Measurements from ENCODE around the gene SGMS1. TPM values are rescaled to one million over a fixed set of nuclear protein-coding genes. Genes with fewer than 3 reads are reported as not detected.
"Not testable (repeated sequence)": the region's sequence is repeated elsewhere in the genome, so short reads cannot be mapped to it uniquely, and the experiment has no call there.

The SGMS1 gene
- total and polyA plus RNA-seq, 7 donors: 3.5 to 81.3 (median 55.7) TPM

- Histone ChIP-seq H3K4me1 (no peaks in the 10 kb centered on the region), H3K9me3 (no peaks in the 10 kb centered on the region), H3K27me3 (no peaks in the 10 kb centered on the region), H3K27ac (no peak overlapping the region), H3K36me3 (no peaks in the 10 kb centered on the region), H3K4me3 (no peak overlapping the region)
- intact Hi-C loops (cut with DNase I): no loop called here
- 92 to 94% methylated on average over 7 of the region's 7 CpGs for WGBS, 2 donors
- no peak for DNase-seq
- no peak for TF ChIP-seq POLR2A (IDR thresholded peaks at IDR 0.05)
Measured at GRCh38 chr10:50272531-50272930, 351.2 kb downstream of the SGMS1 start.

- H3K9me3 ChIP-seq: no peaks in the 10 kb centered on the region
- H3K27me3 ChIP-seq: no peaks in the 10 kb centered on the region
- H3K36me3 ChIP-seq: no peaks in the 10 kb centered on the region
- no peaks in the 10 kb centered on the region for H3K4me1 ChIP-seq
- intact Hi-C loops (cut with DNase I): no loop called here
- no peak overlapping the region for H3K4me3 ChIP-seq
- WGBS, 2 donors: 72 to 84% methylated on average over 3 of the region's 3 CpGs
- TF ChIP-seq EP300 (IDR thresholded peaks at IDR 0.05): no peak
- no peak for TF ChIP-seq POLR2AphosphoS5 (IDR thresholded peaks at IDR 0.05)
- TF ChIP-seq CTCF (IDR thresholded peaks at IDR 0.05): no peak
- TF ChIP-seq POLR2A (IDR thresholded peaks at IDR 0.05): no peak
- DNase-seq: no peak
- no peak overlapping the region for H3K27ac ChIP-seq
Measured at GRCh38 chr10:50271564-50272250, 352.0 kb downstream of the SGMS1 start.

- not testable (repeated sequence) for DNase-seq
- WGBS, 2 donors: 87 to 90% methylated on average over 3 of the region's 3 CpGs
Measured at GRCh38 chr10:50267877-50268276, 355.9 kb downstream of the SGMS1 start.

GRCh38 chr10:50262625-50263024, 361.1 kb downstream of the SGMS1 start:
- intact Hi-C loops (cut with DNase I); H3K4me1 ChIP-seq; H3K27me3 ChIP-seq; H3K9me3 ChIP-seq; H3K4me3 ChIP-seq; DNase-seq; H3K27ac ChIP-seq; H3K36me3 ChIP-seq: not testable (repeated sequence)
- 67 to 88% methylated on average over 10 of the region's 10 CpGs for WGBS, 2 donors

More at GRCh38 chr10:50267877-50268276, 355.9 kb downstream of the SGMS1 start:
- H3K4me1 ChIP-seq; H3K4me3 ChIP-seq; H3K9me3 ChIP-seq; H3K27me3 ChIP-seq; intact Hi-C loops (cut with DNase I); H3K36me3 ChIP-seq; H3K27ac ChIP-seq: not testable (repeated sequence)

GRCh38 chr10:50260791-50261281, 362.9 kb downstream of the SGMS1 start:
- DNase-seq: no peak
- no peaks in the 10 kb centered on the region for H3K9me3 ChIP-seq
- H3K4me3 ChIP-seq: no peak overlapping the region
- TF ChIP-seq POLR2A (IDR thresholded peaks at IDR 0.05): no peak
- TF ChIP-seq CTCF (IDR thresholded peaks at IDR 0.05): no peak
- no peak for TF ChIP-seq POLR2AphosphoS5 (IDR thresholded peaks at IDR 0.05)
- no peak for TF ChIP-seq EP300 (IDR thresholded peaks at IDR 0.05)
- intact Hi-C loops (cut with DNase I): no loop called here
- H3K36me3 ChIP-seq: no peaks in the 10 kb centered on the region
- H3K27ac ChIP-seq: no peak overlapping the region
- WGBS, 2 donors: 30 to 54% methylated on average over 2 of the region's 2 CpGs
- no peaks in the 10 kb centered on the region for H3K27me3 ChIP-seq
- no peaks in the 10 kb centered on the region for H3K4me1 ChIP-seq

Small RNA genes within 50 kb of the gene (small RNA-seq; reads per million reads assigned to genes)
- 0 reads per million in 3 donors for gene RNU7-107P

Other genes with a start within 250 kb of the SGMS1 start
- gene ASAH2B, start 116.0 kb upstream of the SGMS1 start, total RNA-seq: 1 to 10 TPM; 1.6 to 2.6 (median 2.0) TPM
- 1 to 10 TPM; 3.0 to 3.2 (median 3.0) TPM for gene ASAH2B, start 116.0 kb upstream of the SGMS1 start, polyA plus RNA-seq